Mononuclear cell (primary cell): ENCODE measurements around the gene FLYWCH2. TPM values are rescaled to one million over a fixed set of nuclear protein-coding genes. Genes with fewer than 3 reads are reported as not detected.

Experiments used
- H3K27me3 ChIP-seq: 2 replicates; pipeline ENCODE4 v1.6.0; 2011; ENCODE audit warnings: low read length, control low read depth; ENCODE audit not compliant: insufficient read depth
- H3K4me1 ChIP-seq: 2 replicates; pipeline ENCODE4 v1.5.1; 2011; ENCODE audit warnings: mild to moderate bottlenecking, low read length, control low read depth; ENCODE audit not compliant: insufficient read depth
- H3K4me3 ChIP-seq: 2 replicates; pipeline ENCODE4 v1.5.1; 2011; ENCODE audit warnings: mild to moderate bottlenecking, low read length, moderate library complexity
- H3K9me3 ChIP-seq: 2 replicates; pipeline ENCODE4 v1.5.1; 2011; ENCODE audit warnings: low read depth, mild to moderate bottlenecking, control low read depth, low read length
- total RNA-seq: library from RNA; depleted of rRNA; stranded (reverse); fragments of >200 nt; gene quantifications from one replicate; pipeline ENCODE4 v1.2.3, GENCODE V29; 2012

The FLYWCH2 gene
- total RNA-seq, 1 donor, result 8.1 TPM

GRCh38 chr16:2859686-2860265 is 23.2 kb upstream of the FLYWCH2 start:
- no peak overlapping the region for H3K4me3 ChIP-seq
- no peaks in the 10 kb centered on the region for H3K4me1 ChIP-seq
- H3K27me3 ChIP-seq, result peaks cover 13% of the 10 kb centered on the region
- H3K9me3 ChIP-seq, result no peaks in the 10 kb centered on the region

- H3K9me3 ChIP-seq, result no peaks in the 10 kb centered on the region
- peaks cover 13% of the 10 kb centered on the region for H3K27me3 ChIP-seq
- H3K4me1 ChIP-seq, result no peaks in the 10 kb centered on the region
- no peak overlapping the region for H3K4me3 ChIP-seq
Measured at GRCh38 chr16:2860826-2861567, 22.0 kb upstream of the FLYWCH2 start.

GRCh38 chr16:2865651-2866050 is 17.4 kb upstream of the FLYWCH2 start:
- H3K4me3 ChIP-seq, result no peak overlapping the region
- H3K9me3 ChIP-seq, result no peaks in the 10 kb centered on the region
- no peaks in the 10 kb centered on the region for H3K27me3 ChIP-seq
- H3K4me1 ChIP-seq, result peaks cover 13% of the 10 kb centered on the region

- Histone ChIP-seq H3K9me3 (no peaks in the 10 kb centered on the region), H3K4me3 (no peak overlapping the region), H3K4me1 (peaks cover 13% of the 10 kb centered on the region), H3K27me3 (no peaks in the 10 kb centered on the region)
Measured at GRCh38 chr16:2866431-2866830, 16.6 kb upstream of the FLYWCH2 start.

- H3K4me3 ChIP-seq, result peak overlapping the region; percentile 52
- H3K9me3 ChIP-seq, result no peaks in the 10 kb centered on the region
- H3K27me3 ChIP-seq, result no peaks in the 10 kb centered on the region
- peaks cover 13% of the 10 kb centered on the region for H3K4me1 ChIP-seq
Measured at GRCh38 chr16:2867661-2867986, 15.4 kb upstream of the FLYWCH2 start.

GRCh38 chr16:2867987-2868789 is 14.8 kb upstream of the FLYWCH2 start:
- Histone ChIP-seq H3K27me3 (no peaks in the 10 kb centered on the region), H3K9me3 (no peaks in the 10 kb centered on the region), H3K4me3 (peak overlapping the region; percentile 52), H3K4me1 (peaks cover 13% of the 10 kb centered on the region)

GRCh38 chr16:2871926-2872325 is 11.1 kb upstream of the FLYWCH2 start:
- Histone ChIP-seq H3K4me1 (peaks cover 21% of the 10 kb centered on the region), H3K4me3 (no peak overlapping the region), H3K27me3 (no peaks in the 10 kb centered on the region), H3K9me3 (no peaks in the 10 kb centered on the region)

- Histone ChIP-seq H3K4me1 (peaks cover 8% of the 10 kb centered on the region), H3K9me3 (no peaks in the 10 kb centered on the region), H3K4me3 (no peak overlapping the region), H3K27me3 (no peaks in the 10 kb centered on the region)
Measured at GRCh38 chr16:2874032-2874911, 8.7 kb upstream of the FLYWCH2 start.

- peaks cover 8% of the 10 kb centered on the region for H3K4me1 ChIP-seq
- H3K27me3 ChIP-seq, result no peaks in the 10 kb centered on the region
Measured at GRCh38 chr16:2874912-2875362, 8.1 kb upstream of the FLYWCH2 start.

GRCh38 chr16:2879854-2880508 is 3.0 kb upstream of the FLYWCH2 start:
- H3K27me3 ChIP-seq, result no peaks in the 10 kb centered on the region
- H3K9me3 ChIP-seq, result no peaks in the 10 kb centered on the region
- H3K4me1 ChIP-seq, result peaks cover 17% of the 10 kb centered on the region
- no peak overlapping the region for H3K4me3 ChIP-seq

More at GRCh38 chr16:2874912-2875362, 8.1 kb upstream of the FLYWCH2 start:
- Histone ChIP-seq H3K9me3 (no peaks in the 10 kb centered on the region), H3K4me3 (no peak overlapping the region)

GRCh38 chr16:2881783-2882649 is 999 bp upstream of the FLYWCH2 start:
- no peaks in the 10 kb centered on the region for H3K27me3 ChIP-seq
- no peaks in the 10 kb centered on the region for H3K9me3 ChIP-seq
- H3K4me1 ChIP-seq, result peaks cover 17% of the 10 kb centered on the region
- peak overlapping the region; percentile 74 for H3K4me3 ChIP-seq

GRCh38 chr16:2883458-2883908 is 468 bp downstream of the FLYWCH2 start:
- H3K4me3 ChIP-seq, result peak overlapping the region; percentile 74
- no peaks in the 10 kb centered on the region for H3K9me3 ChIP-seq
- peaks cover 17% of the 10 kb centered on the region for H3K4me1 ChIP-seq
- no peaks in the 10 kb centered on the region for H3K27me3 ChIP-seq

GRCh38 chr16:2884041-2884451 is 1.0 kb downstream of the FLYWCH2 start:
- H3K4me3 ChIP-seq, result no peak overlapping the region
- H3K9me3 ChIP-seq, result no peaks in the 10 kb centered on the region
- peaks cover 17% of the 10 kb centered on the region for H3K4me1 ChIP-seq
- no peaks in the 10 kb centered on the region for H3K27me3 ChIP-seq
